AG04450 (cell line): ENCODE data around the gene RFLNA. TPM values are rescaled to one million over a fixed set of nuclear protein-coding genes. Genes with fewer than 3 reads are reported as not detected.

ENCODE experiments used
- CTCF ChIA-PET: fragments of 300-600, 350-600 bp; formaldehyde crosslinking; extraction: SDS; loops from one replicate; lab custom pipeline; 2022; ENCODE audit warnings: antibody characterized with exemption, inconsistent platforms; lab: Charles Lee
- POLR2A ChIA-PET: fragments of 350-600 bp; formaldehyde crosslinking; extraction: SDS; loops from one replicate; lab custom pipeline; 2021; ENCODE audit warnings: antibody characterized with exemption, inconsistent platforms; lab: Yijun Ruan, JAX
- DNase-seq: peaks from one replicate; pipeline ENCODE4 v3.0.0-alpha.2; 2011; ENCODE audit warnings: low read depth, low spot score
- H3K27ac ChIP-seq: one replicate; pipeline ENCODE4 v1.5.1; 2012; ENCODE audit warnings: low read depth, low read length, control low read depth
- H3K27me3 ChIP-seq: one replicate; pipeline ENCODE4 v1.6.0; 2012; ENCODE audit warnings: low read length; ENCODE audit not compliant: control insufficient read depth, insufficient read depth
- H3K4me3 ChIP-seq: 2 replicates; pipeline ENCODE4 v1.5.1; 2011; ENCODE audit warnings: mild to moderate bottlenecking, low read depth, low read length, control low read depth
- H3K9me3 ChIP-seq: 2 replicates; pipeline ENCODE4 v1.5.1; 2012; ENCODE audit warnings: low read length; ENCODE audit not compliant: control insufficient read depth, insufficient read depth
- CTCF ChIP-seq: IDR thresholded peaks from 2 replicates; pipeline ENCODE4 v1.5.1; 2011; ENCODE audit warnings: low read depth, low read length, control low read depth, inconsistent platforms
- polyA minus RNA-seq: library from RNA; depleted of rRNA, polyadenylated mRNA; stranded (reverse); fragments of >200 nt; gene quantifications from 2 replicates; pipeline ENCODE4 v1.2.3, GENCODE V29; 2011; rRNA and poly(A)+ RNA removed
- polyA plus RNA-seq: library from polyadenylated mRNA; depleted of rRNA; stranded (reverse); fragments of >200 nt; gene quantifications from 2 replicates; pipeline ENCODE4 v1.2.3, GENCODE V29; 2011; rRNA removed

Gene RFLNA
- polyA plus RNA-seq (not detected in 2 replicates), polyA minus RNA-seq (not detected in 2 replicates)

GRCh38 chr12:124294780-124295341 lies at the start of gene RFLNA:
TSS of gene RFLNA (plus strand) at chr12:124295093. CDS start at chr12:124295430, 337 bp downstream.
- CTCF ChIA-PET, result no interaction called here
- H3K27ac ChIP-seq, result no peak within 1 kb of the TSS
- H3K27me3 ChIP-seq, result peaks cover 51% of the 10 kb centered on the region
- TF ChIP-seq CTCF, result no peak
- no peak within 1 kb of the TSS for H3K4me3 ChIP-seq
- DNase-seq, result no peak
- POLR2A ChIA-PET, result no interaction called here
- H3K9me3 ChIP-seq, result no peaks in the 10 kb centered on the region; the same call in 1 of the 2 replicates

- DNase-seq, result no peak
- no peak overlapping the region for H3K4me3 ChIP-seq
- no peak overlapping the region for H3K27ac ChIP-seq
- H3K27me3 ChIP-seq, result peaks cover 30% of the 10 kb centered on the region
- POLR2A ChIA-PET, result no interaction called here
- no peak for TF ChIP-seq CTCF
- CTCF ChIA-PET, result no interaction called here
- H3K9me3 ChIP-seq, result no peaks in the 10 kb centered on the region
Measured at GRCh38 chr12:124247331-124247730, 47.6 kb upstream of the RFLNA start.

GRCh38 chr12:124248941-124249825 lies 45.7 kb upstream of the RFLNA start:
- DNase-seq, result no peak
- TF ChIP-seq CTCF, result no peak
- CTCF ChIA-PET, result interaction anchor here (0.6 kb wide), 1 partner anchor 312 kb away, joined by 3 read pairs; no protein-coding TSS in a partner anchor
- H3K9me3 ChIP-seq, result no peaks in the 10 kb centered on the region; the same call in 1 of the 2 replicates
- POLR2A ChIA-PET, result no interaction called here
- H3K4me3 ChIP-seq, result no peak overlapping the region
- peaks cover 29% of the 10 kb centered on the region for H3K27me3 ChIP-seq
- no peak overlapping the region for H3K27ac ChIP-seq

GRCh38 chr12:124251186-124251585 lies 43.7 kb upstream of the RFLNA start:
- Histone ChIP-seq H3K27ac (no peak overlapping the region), H3K9me3 (no peaks in the 10 kb centered on the region; the same call in 1 of the 2 replicates), H3K4me3 (no peak overlapping the region), H3K27me3 (peaks cover 38% of the 10 kb centered on the region)
- no peak for DNase-seq
- CTCF ChIA-PET, result no interaction called here
- no peak for TF ChIP-seq CTCF
- POLR2A ChIA-PET, result no interaction called here

- TF ChIP-seq CTCF, result no peak
- no peak overlapping the region for H3K27ac ChIP-seq
- H3K27me3 ChIP-seq, result peaks cover 40% of the 10 kb centered on the region
- POLR2A ChIA-PET, result no interaction called here
- no peaks in the 10 kb centered on the region; the same call in 1 of the 2 replicates for H3K9me3 ChIP-seq
- no peak overlapping the region for H3K4me3 ChIP-seq
- CTCF ChIA-PET, result no interaction called here
- DNase-seq, result no peak
Measured at GRCh38 chr12:124252964-124253363, 41.9 kb upstream of the RFLNA start.
